NOMO-1 treated with DMSO at 0.1 percent for 48 hours (cell line): ENCODE measurements around the gene TULP1.
A peak's percentile ranks its signal among the peaks of the same experiment; 100 is the strongest.
"Not testable (repeated sequence)": the region's sequence is repeated elsewhere in the genome, so short reads cannot be mapped to it uniquely, and the experiment has no call there.

Source experiments
- DNase-seq: peaks from one replicate; lab custom pipeline; 2025; ENCODE audit not compliant: unreplicated experiment; lab: John Stamatoyannopoulos, UW

Gene TULP1

GRCh38 chr6:35512740-35513139 lies at the start of gene TULP1:
TULP1 (minus strand) TSS chr6:35512896; CDS start chr6:35512858, 38 bp downstream.
- no peak for DNase-seq

- no peak for DNase-seq
Observed at GRCh38 chr6:35562060-35562459, 49.4 kb upstream of the TULP1 start.

DNA sequence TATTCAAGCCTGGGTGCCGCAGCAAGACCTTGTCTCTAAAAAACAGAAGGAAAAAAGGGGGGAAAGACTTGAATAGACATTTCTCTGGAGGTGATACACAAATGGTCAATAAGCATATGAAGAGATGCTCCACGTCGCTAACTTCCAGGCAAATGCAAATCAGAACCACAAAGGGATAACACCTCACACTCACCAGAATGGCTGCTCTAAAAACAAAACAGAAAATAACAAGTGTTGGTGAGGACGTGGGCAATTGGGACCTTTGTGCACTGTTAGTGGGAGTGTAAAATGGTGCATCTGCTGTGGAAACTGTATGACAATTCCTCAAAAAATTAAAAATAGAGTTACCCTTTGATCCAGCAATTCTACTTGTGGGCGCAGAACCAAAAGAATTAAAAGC lies 48.4 kb upstream of the TULP1 start:
- no peak for DNase-seq

- DNase-seq, result no peak
Observed at GRCh38 chr6:35558571-35558970, 45.9 kb upstream of the TULP1 start.

DNA sequence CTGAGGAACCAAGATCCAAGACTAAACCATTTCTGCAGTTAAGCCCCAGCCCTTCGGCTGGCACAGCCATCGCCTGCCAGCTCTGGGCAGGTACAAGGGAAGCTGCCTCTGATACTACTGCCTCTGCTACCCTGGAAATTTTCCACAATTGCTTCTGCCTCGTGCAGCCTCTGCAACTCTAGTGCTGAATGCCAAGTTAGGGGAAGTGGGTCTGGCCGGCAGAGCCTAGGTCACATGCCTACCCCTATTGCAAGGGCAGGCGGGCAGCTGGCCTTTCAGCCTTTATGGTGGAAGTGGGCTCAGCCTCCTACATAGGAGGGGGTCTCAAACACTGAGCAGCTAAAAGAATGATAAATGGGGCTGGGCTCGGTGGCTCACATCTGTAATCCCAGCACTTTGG lies 44.5 kb upstream of the TULP1 start:
- peak; percentile 7 for DNase-seq

GRCh38 chr6:35554811-35555210 lies 42.1 kb upstream of the TULP1 start:
- no peak for DNase-seq

- DNase-seq, result no peak
Observed at GRCh38 chr6:35553315-35553714, 40.6 kb upstream of the TULP1 start.

GRCh38 chr6:35552285-35552917 lies 39.7 kb upstream of the TULP1 start:
- peak; percentile 31 for DNase-seq

GRCh38 chr6:35550437-35550836 lies 37.7 kb upstream of the TULP1 start:
- DNase-seq, result no peak

GRCh38 chr6:35547676-35548075 lies 35.0 kb upstream of the TULP1 start:
- no peak for DNase-seq

GRCh38 chr6:35544769-35545361 lies 32.2 kb upstream of the TULP1 start:
- no peak for DNase-seq

GRCh38 chr6:35543459-35544193 lies 30.9 kb upstream of the TULP1 start:
- no peak for DNase-seq

- no peak for DNase-seq
Observed at GRCh38 chr6:35541836-35542235, 29.1 kb upstream of the TULP1 start.

DNA sequence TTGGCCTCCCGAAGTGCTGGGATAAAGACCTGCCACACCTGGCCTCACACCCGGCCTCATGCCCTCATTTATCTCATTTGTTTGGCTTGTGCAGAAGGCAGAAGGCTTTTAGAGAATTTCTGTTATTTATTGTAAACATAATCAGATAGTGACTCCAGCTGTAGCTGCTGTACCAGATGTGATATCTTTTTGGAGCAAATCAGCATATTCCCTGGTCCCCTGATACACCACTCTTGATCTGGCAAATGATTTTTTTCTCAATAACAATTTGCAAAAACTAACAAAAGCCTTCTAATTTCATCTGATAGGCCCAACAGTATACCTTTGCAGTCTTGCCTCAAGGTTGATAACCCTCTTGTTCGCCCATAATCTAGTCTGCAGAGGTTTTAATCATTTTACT lies 26.5 kb upstream of the TULP1 start:
- DNase-seq, result no peak

DNA sequence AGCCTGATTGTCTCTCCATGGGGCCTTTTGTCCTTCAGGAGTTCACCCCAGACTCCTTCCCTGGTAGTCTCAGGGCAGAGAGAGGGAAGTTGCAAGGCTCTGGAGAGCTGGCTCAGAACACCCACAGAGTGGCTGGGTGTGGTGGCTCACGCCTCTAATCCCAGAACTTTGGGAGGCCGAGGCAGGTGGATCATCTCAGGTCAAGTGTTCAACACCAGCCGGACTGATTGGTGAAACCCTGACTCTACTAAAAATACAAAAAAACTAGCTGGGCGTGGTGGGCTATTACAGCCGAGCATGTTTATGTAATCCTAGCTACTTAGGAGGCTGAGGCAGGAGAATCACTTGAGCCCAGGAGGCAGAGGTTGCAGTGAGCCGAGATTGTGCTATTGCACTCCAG lies 23.2 kb upstream of the TULP1 start:
- DNase-seq, result not testable (repeated sequence)

- DNase-seq, result no peak
Observed at GRCh38 chr6:35534407-35535170, 21.9 kb upstream of the TULP1 start.

- no peak for DNase-seq
Observed at GRCh38 chr6:35533981-35534380, 21.3 kb upstream of the TULP1 start.

GRCh38 chr6:35532126-35532525 lies 19.4 kb upstream of the TULP1 start:
- no peak for DNase-seq

- DNase-seq, result no peak
Observed at GRCh38 chr6:35524380-35525020, 11.8 kb upstream of the TULP1 start.

DNA sequence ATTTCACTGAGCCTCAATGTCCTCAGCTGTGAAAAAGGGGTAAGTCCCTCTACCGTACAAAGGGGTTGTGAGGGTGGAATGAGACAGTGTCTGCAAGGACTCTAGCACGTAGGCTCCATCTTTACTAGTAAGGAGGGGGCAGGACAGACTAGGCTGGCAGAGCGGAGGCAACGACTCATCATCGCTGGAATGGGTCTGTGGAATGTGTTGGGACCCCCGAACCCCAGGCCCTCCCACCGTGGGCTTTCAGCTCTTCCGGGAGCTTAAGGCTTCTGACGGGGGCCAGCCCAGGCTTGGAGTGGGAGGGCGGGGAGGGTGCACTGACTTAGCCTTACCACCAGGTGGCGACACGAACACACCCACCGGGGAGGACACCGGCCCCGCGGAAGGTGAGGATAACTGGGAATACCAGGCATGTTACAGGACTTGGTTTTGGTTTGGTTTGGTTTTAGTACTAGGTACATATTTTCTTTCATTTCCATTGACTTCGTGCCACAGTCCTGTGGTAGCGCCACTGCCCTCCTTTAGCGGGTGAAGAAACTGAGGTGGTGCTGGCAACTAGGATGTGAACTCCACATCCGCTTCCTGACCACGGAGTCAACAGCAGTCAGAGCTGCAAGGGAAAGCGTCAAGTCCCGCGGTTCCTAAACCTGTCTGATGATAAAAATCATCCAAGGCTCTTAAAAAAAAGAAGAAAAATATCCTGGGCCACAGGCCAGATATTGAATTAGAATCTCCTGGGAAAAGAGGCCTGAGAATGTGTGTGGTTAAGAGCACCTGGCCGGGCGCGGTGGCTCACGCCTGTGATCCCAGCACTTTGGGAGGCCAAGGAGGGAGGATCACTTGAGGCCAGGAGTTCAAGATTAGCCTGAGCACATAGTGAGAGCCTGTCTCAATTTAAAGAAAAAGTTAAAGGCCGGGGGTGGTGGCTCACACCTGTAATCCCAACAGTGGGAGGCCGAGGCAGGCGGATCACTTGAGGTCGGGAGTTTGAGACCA lies 10.3 kb upstream of the TULP1 start:
- peak; percentile 17 for DNase-seq
